ENCODE measurements around the gene SSTR3. TPM values are rescaled to one million over a fixed set of nuclear protein-coding genes. Genes with fewer than 3 reads are reported as not detected.

The SSTR3 gene
- total and polyA plus RNA-seq, 9 of the 15 experiments (the other 6 are each of a cell fraction or from before 2014, with no cell fraction given) = 0.03 TPM; not detected in 8

GRCh38 chr22:37198258-37199102 is 13.8 kb downstream of the SSTR3 start (continued):
- TF ChIP-seq UBTF (IDR thresholded peaks at IDR 0.05; ENCODE audit: borderline replicate concordance in 1 of 2, low read depth in 2 of 2, low read length in 2 of 2) = peak in 1 of 2 experiments; percentile 49; a peak in 1 of 4 replicates
- TF ChIP-seq MECOM (CRISPR knock-in tag; IDR thresholded peaks at IDR 0.05) = no peak
- 0 out of 2 replicates have a peak, but pooled peaks have one; percentile 26 for TF ChIP-seq ZC3H4 (CRISPR knock-in tag; IDR thresholded peaks at IDR 0.05; ENCODE audit: borderline replicate concordance)
- TF ChIP-seq IFI16 (CRISPR knock-in tag; IDR thresholded peaks at IDR 0.05) = no peak
- no peak for TF ChIP-seq HBP1 (CRISPR knock-in tag; IDR thresholded peaks at IDR 0.05)
- TF ChIP-seq PHF20 (IDR thresholded peaks at IDR 0.05; ENCODE audit: partially characterized antibody) = no peak
- TF ChIP-seq MEIS2 (IDR thresholded peaks at IDR 0.05; ENCODE audit: partially characterized antibody) = peak; percentile 23
- no peak for TF ChIP-seq MCM7 (IDR thresholded peaks at IDR 0.05)
- peak; percentile 45; the same call in 1 of the 2 replicates for TF ChIP-seq SMARCA5 (IDR thresholded peaks at IDR 0.05)

Measured in K562 (cell line).